HCT116 (cell line): ENCODE measurements around the gene PRCC. TPM values are rescaled to one million over a fixed set of nuclear protein-coding genes. Genes with fewer than 3 reads are reported as not detected.

Experiments used
- ATAC-seq: fragments of 200-7000 bp; cut with Tn5 transposase; 2 replicates; pipeline ENCODE4 v1.9.1; 2020; ENCODE audit warnings: mild to moderate bottlenecking, moderate library complexity
- BruUV-seq: library from RNA; stranded (reverse); fragments of 400-500 nt; replicated peaks from 2 replicates; lab custom pipeline; 2021; lab: Mats Ljungman, UMichigan
- CTCF ChIA-PET: fragments of 300-600 bp; sonication (Branson Sonifier 250); formaldehyde crosslinking; loops from one replicate; lab custom pipeline; 2021; ENCODE audit warnings: antibody characterized with exemption; lab: Charles Lee
- POLR2A ChIA-PET: fragments of 300-600, 350-600 bp; sonication (Branson Sonifier 250); formaldehyde crosslinking; loops from one replicate; lab custom pipeline; 2021; ENCODE audit warnings: antibody characterized with exemption; lab: Charles Lee
- RAD21 ChIA-PET, 2 experiments: fragments of 300-600 bp; sonication (Branson Sonifier 250); formaldehyde crosslinking; loops; one replicate each; lab custom pipeline; 2023; ENCODE audit warnings: low total read pairs in 2 of 2; ENCODE audit not compliant: uncharacterized antibody in 2 of 2, unreplicated experiment in 2 of 2, low non-redundant PET in 1 of 2; lab: Charles Lee
- DNase-seq: peaks from one replicate; pipeline ENCODE4 v3.0.0-alpha.2; 2010; ENCODE audit warnings: low read depth, low spot score
- H2AFZ ChIP-seq: fragments of 200-600 bp; shearing (Covaris generic), sonication (generic); 2 replicates; pipeline ENCODE4 v1.6.1; 2017; ENCODE audit warnings: low read depth, mixed run types, mixed read lengths, antibody characterized with exemption, low read length; ENCODE audit not compliant: poor library complexity, severe bottlenecking
- H3K27ac ChIP-seq: 2 replicates; pipeline ENCODE4 v1.5.1; 2012; ENCODE audit warnings: low read depth, low read length
- H3K27me3 ChIP-seq: fragments of 200-600 bp; sonication (generic); 2 replicates; pipeline ENCODE4 v1.6.1; 2016; ENCODE audit warnings: mixed run types, low read length, mixed read lengths; ENCODE audit not compliant: insufficient read depth
- H3K36me3 ChIP-seq, 2 experiments: fragments of 200-500 bp in 1 of 2; fragments of 200-600 bp in 1 of 2; sonication (Bioruptor generic) in 1 of 2; sonication (generic) in 1 of 2; 2 replicates each; pipeline versions ENCODE4 v1.5.1 to v1.6.1; 2014 to 2016; ENCODE audit warnings: low read length in 2 of 2, inconsistent platforms in 1 of 2, mixed read lengths in 1 of 2, mixed run types in 1 of 2; ENCODE audit not compliant: insufficient read depth in 2 of 2, control insufficient read depth in 1 of 2
- H3K4me1 ChIP-seq, 2 experiments: fragments of 200-600 bp in 1 of 2; sonication (generic) in 1 of 2; 2 replicates each; pipeline versions ENCODE4 v1.5.1 to v1.6.1; 2012 to 2017; ENCODE audit warnings: low read length in 2 of 2, inconsistent platforms in 1 of 2, mild to moderate bottlenecking in 1 of 2, mixed read lengths in 1 of 2, mixed run types in 1 of 2, moderate library complexity in 1 of 2; ENCODE audit not compliant: insufficient read depth in 2 of 2, control insufficient read depth in 1 of 2
- H3K4me2 ChIP-seq: fragments of 200-600 bp; sonication (generic); 2 replicates; pipeline ENCODE4 v1.6.1; 2017; ENCODE audit warnings: mixed run types, low read length, mixed read lengths
- H3K4me3 ChIP-seq, 2 experiments: fragments of 200-600 bp in 1 of 2; sonication (generic) in 1 of 2; replicated peaks in 1 of 2; 2 replicates each; pipeline ENCODE4 v1.5.1; 2011 to 2016; ENCODE audit warnings: low read length in 2 of 2, control low read depth in 1 of 2, low read depth in 1 of 2, mild to moderate bottlenecking in 1 of 2, mixed read lengths in 1 of 2, mixed run types in 1 of 2
- H3K79me2 ChIP-seq: fragments of 200-600 bp; sonication (generic); 2 replicates; pipeline ENCODE4 v1.6.1; 2017; ENCODE audit warnings: mild to moderate bottlenecking, mixed run types, low read length, moderate library complexity, mixed read lengths; ENCODE audit not compliant: insufficient read depth
- H3K9ac ChIP-seq: fragments of 200-600 bp; sonication (generic); 2 replicates; pipeline ENCODE4 v1.6.1; 2016; ENCODE audit warnings: low read length, mixed read lengths
- H3K9me2 ChIP-seq: fragments of 200-600 bp; sonication (generic), shearing (Covaris generic); 2 replicates; pipeline ENCODE4 v1.6.1; 2017; ENCODE audit warnings: mixed run types, mild to moderate bottlenecking, moderate library complexity; ENCODE audit not compliant: insufficient read depth
- H3K9me3 ChIP-seq, 2 experiments: fragments of 200-500 bp in 1 of 2; fragments of 200-600 bp in 1 of 2; sonication (Bioruptor generic) in 1 of 2; sonication (generic) in 1 of 2; 2 replicates each; pipeline ENCODE4 v1.6.1; 2014 to 2017; ENCODE audit warnings: low read length in 2 of 2, mixed read lengths in 2 of 2, inconsistent platforms in 1 of 2, low read depth in 1 of 2, mild to moderate bottlenecking in 1 of 2, mixed run types in 1 of 2, moderate library complexity in 1 of 2; ENCODE audit not compliant: control insufficient read depth in 1 of 2, insufficient read depth in 1 of 2
- H4K20me1 ChIP-seq: fragments of 200-600 bp; sonication (generic), shearing (Covaris generic); 2 replicates; pipeline ENCODE4 v1.6.1; 2017; ENCODE audit warnings: mixed run types, mild to moderate bottlenecking, moderate library complexity; ENCODE audit not compliant: insufficient read depth
- CBX3 ChIP-seq: IDR thresholded peaks from 2 replicates; pipeline ENCODE4 v1.6.1; 2012; ENCODE audit warnings: low read depth
- FOSL1 ChIP-seq: IDR thresholded peaks from 2 replicates; pipeline ENCODE4 v1.6.1; 2012; ENCODE audit warnings: low read depth
- POLR2A ChIP-seq: IDR thresholded peaks from 2 replicates; pipeline ENCODE4 v1.7.0; 2011; ENCODE audit warnings: borderline replicate concordance; ENCODE audit not compliant: insufficient read depth, insufficient read length; ENCODE audit errors: extremely low read depth
- SP1 ChIP-seq: IDR thresholded peaks from 2 replicates; pipeline ENCODE4 v1.6.1; 2012; ENCODE audit warnings: low read depth
- SRF ChIP-seq: IDR thresholded peaks from 2 replicates; pipeline ENCODE4 v1.6.1; 2012; ENCODE audit warnings: low read depth
- YY1 ChIP-seq: IDR thresholded peaks from 2 replicates; pipeline ENCODE4 v1.6.1; 2011; ENCODE audit warnings: low read length, low read depth, moderate library complexity, mild to moderate bottlenecking; ENCODE audit not compliant: insufficient replicate concordance; ENCODE audit errors: extremely low read depth
- ZBTB33 ChIP-seq: IDR thresholded peaks from 2 replicates; pipeline ENCODE4 v1.6.1; 2011; ENCODE audit warnings: mild to moderate bottlenecking, low read length, moderate library complexity; ENCODE audit not compliant: insufficient replicate concordance; ENCODE audit errors: extremely low read depth
- ZNF274 ChIP-seq: fragments of 200-500 bp; sonication (Bioruptor generic); IDR thresholded peaks from 2 replicates; pipeline ENCODE4 v1.6.1; 2014; ENCODE audit warnings: mild to moderate bottlenecking, low read depth, low read length, inconsistent platforms
- intact Hi-C: fragments of 100-400 bp; cut with micrococcal nuclease; formaldehyde crosslinking; loops from 2 replicates; pipeline ENCODE4 v1.10.0; 2022
- total RNA-seq: library from RNA; stranded (reverse); gene quantifications from one replicate; pipeline ENCODE4 v1.2.1, GENCODE V29; 2021; ENCODE audit not compliant: unreplicated experiment

The PRCC gene
- total RNA-seq, 1 experiment from 2014 or later = 78.1 TPM

GRCh38 chr1:156807627-156808026 lies 40.3 kb downstream of the PRCC start:
- Histone ChIP-seq H3K79me2 (no peaks in the 10 kb centered on the region), H3K27ac (no peak overlapping the region), H3K4me1 (peaks cover 0 to 2% of the 10 kb centered on the region in 2 experiments; a peak in 1 of 4 replicates), H3K4me2 (no peak overlapping the region), H3K4me3 (no peak overlapping the region), H4K20me1 (no peaks in the 10 kb centered on the region), H2AFZ (no peak overlapping the region), H3K9me3 (no peaks in the 10 kb centered on the region), H3K9ac (no peak overlapping the region), H3K9me2 (no peaks in the 10 kb centered on the region), H3K27me3 (no peaks in the 10 kb centered on the region), H3K36me3 (no peaks in the 10 kb centered on the region)
- ChIA-PET POLR2A (no interaction called here), RAD21 (no interaction called here), CTCF (no interaction called here)
- TF ChIP-seq SP1 (no peak), FOSL1 (no peak), ZNF274 (no peak), POLR2A (no peak), SRF (no peak), ZBTB33 (no peak), YY1 (no peak), CBX3 (no peak)
- ATAC-seq (no peak), DNase-seq (no peak)
- intact Hi-C loops = no loop called here
- no TSS peak for BruUV-seq
